Measurements from ENCODE around the gene TBC1D8.

TBC1D8 gene

GRCh38 chr2:101089419-101089818 lies 61.8 kb downstream of the TBC1D8 start:
- no peak overlapping the region for H3K9ac ChIP-seq (ENCODE audit: low read length)

GRCh38 chr2:101087638-101088037 lies 63.5 kb downstream of the TBC1D8 start:
- Histone ChIP-seq H3K4me3 (ENCODE audit: low read depth, low read length) (no peak overlapping the region), H3K27me3 (ENCODE audit: control insufficient read depth, insufficient read depth, low read length) (no peaks in the 10 kb centered on the region), H3K4me1 (ENCODE audit: control insufficient read depth, insufficient read depth, low read length) (no peaks in the 10 kb centered on the region), H3K9ac (ENCODE audit: low read length) (no peak overlapping the region), H3K9me3 (ENCODE audit: control insufficient read depth, insufficient read depth, low read depth, low read length) (no peaks in the 10 kb centered on the region), H3K36me3 (ENCODE audit: control insufficient read depth, insufficient read depth, low read length) (no peaks in the 10 kb centered on the region), H3K27ac (ENCODE audit: low read depth, low read length) (no peak overlapping the region)

More at GRCh38 chr2:101089419-101089818, 61.8 kb downstream of the TBC1D8 start:
- Histone ChIP-seq H3K27me3 (ENCODE audit: control insufficient read depth, insufficient read depth, low read length) (no peaks in the 10 kb centered on the region), H3K27ac (ENCODE audit: low read depth, low read length) (no peak overlapping the region), H3K36me3 (ENCODE audit: control insufficient read depth, insufficient read depth, low read length) (no peaks in the 10 kb centered on the region), H3K4me3 (ENCODE audit: low read depth, low read length) (no peak overlapping the region), H3K9me3 (ENCODE audit: control insufficient read depth, insufficient read depth, low read depth, low read length) (no peaks in the 10 kb centered on the region), H3K4me1 (ENCODE audit: control insufficient read depth, insufficient read depth, low read length) (no peaks in the 10 kb centered on the region)

- H3K27ac ChIP-seq (ENCODE audit: low read depth, low read length) = no peak overlapping the region
Measured at GRCh38 chr2:101083613-101084012, 67.6 kb downstream of the TBC1D8 start.

GRCh38 chr2:101082998-101083397 lies 68.2 kb downstream of the TBC1D8 start:
- no peak overlapping the region for H3K4me3 ChIP-seq (ENCODE audit: low read depth, low read length)
- H3K4me1 ChIP-seq (ENCODE audit: control insufficient read depth, insufficient read depth, low read length) = no peaks in the 10 kb centered on the region
- H3K27ac ChIP-seq (ENCODE audit: low read depth, low read length) = no peak overlapping the region
- H3K36me3 ChIP-seq (ENCODE audit: control insufficient read depth, insufficient read depth, low read length) = no peaks in the 10 kb centered on the region
- H3K9me3 ChIP-seq (ENCODE audit: control insufficient read depth, insufficient read depth, low read depth, low read length) = no peaks in the 10 kb centered on the region
- H3K27me3 ChIP-seq (ENCODE audit: control insufficient read depth, insufficient read depth, low read length) = no peaks in the 10 kb centered on the region
- no peak overlapping the region for H3K9ac ChIP-seq (ENCODE audit: low read length)

More at GRCh38 chr2:101083613-101084012, 67.6 kb downstream of the TBC1D8 start:
- no peaks in the 10 kb centered on the region for H3K36me3 ChIP-seq (ENCODE audit: control insufficient read depth, insufficient read depth, low read length)
- H3K9ac ChIP-seq (ENCODE audit: low read length) = no peak overlapping the region
- no peak overlapping the region for H3K4me3 ChIP-seq (ENCODE audit: low read depth, low read length)
- no peaks in the 10 kb centered on the region for H3K9me3 ChIP-seq (ENCODE audit: control insufficient read depth, insufficient read depth, low read depth, low read length)
- no peaks in the 10 kb centered on the region for H3K4me1 ChIP-seq (ENCODE audit: control insufficient read depth, insufficient read depth, low read length)
- H3K27me3 ChIP-seq (ENCODE audit: control insufficient read depth, insufficient read depth, low read length) = no peaks in the 10 kb centered on the region

- no peaks in the 10 kb centered on the region for H3K4me1 ChIP-seq (ENCODE audit: control insufficient read depth, insufficient read depth, low read length)
- H3K4me3 ChIP-seq (ENCODE audit: low read depth, low read length) = no peak overlapping the region
- H3K27ac ChIP-seq (ENCODE audit: low read depth, low read length) = no peak overlapping the region
- H3K27me3 ChIP-seq (ENCODE audit: control insufficient read depth, insufficient read depth, low read length) = no peaks in the 10 kb centered on the region
- H3K9ac ChIP-seq (ENCODE audit: low read length) = no peak overlapping the region
- no peaks in the 10 kb centered on the region for H3K36me3 ChIP-seq (ENCODE audit: control insufficient read depth, insufficient read depth, low read length)
- no peaks in the 10 kb centered on the region for H3K9me3 ChIP-seq (ENCODE audit: control insufficient read depth, insufficient read depth, low read depth, low read length)
Measured at GRCh38 chr2:101081375-101081907, 69.7 kb downstream of the TBC1D8 start.

GRCh38 chr2:101080211-101081068 lies 70.7 kb downstream of the TBC1D8 start:
- no peaks in the 10 kb centered on the region for H3K9me3 ChIP-seq (ENCODE audit: control insufficient read depth, insufficient read depth, low read depth, low read length)
- H3K27ac ChIP-seq (ENCODE audit: low read depth, low read length) = no peak overlapping the region
- H3K4me1 ChIP-seq (ENCODE audit: control insufficient read depth, insufficient read depth, low read length) = no peaks in the 10 kb centered on the region
- H3K27me3 ChIP-seq (ENCODE audit: control insufficient read depth, insufficient read depth, low read length) = no peaks in the 10 kb centered on the region
- no peak overlapping the region for H3K9ac ChIP-seq (ENCODE audit: low read length)
- H3K4me3 ChIP-seq (ENCODE audit: low read depth, low read length) = no peak overlapping the region
- no peaks in the 10 kb centered on the region for H3K36me3 ChIP-seq (ENCODE audit: control insufficient read depth, insufficient read depth, low read length)

- Histone ChIP-seq H3K9ac (ENCODE audit: low read length) (no peak overlapping the region), H3K27ac (ENCODE audit: low read depth, low read length) (no peak overlapping the region), H3K4me3 (ENCODE audit: low read depth, low read length) (no peak overlapping the region), H3K4me1 (ENCODE audit: control insufficient read depth, insufficient read depth, low read length) (no peaks in the 10 kb centered on the region), H3K9me3 (ENCODE audit: control insufficient read depth, insufficient read depth, low read depth, low read length) (peaks cover 18% of the 10 kb centered on the region), H3K36me3 (ENCODE audit: control insufficient read depth, insufficient read depth, low read length) (no peaks in the 10 kb centered on the region), H3K27me3 (ENCODE audit: control insufficient read depth, insufficient read depth, low read length) (no peaks in the 10 kb centered on the region)
Measured at GRCh38 chr2:101076581-101076980, 74.6 kb downstream of the TBC1D8 start.

GRCh38 chr2:101064868-101065549 lies 86.2 kb downstream of the TBC1D8 start:
- Histone ChIP-seq H3K9me3 (ENCODE audit: control insufficient read depth, insufficient read depth, low read depth, low read length) (no peaks in the 10 kb centered on the region), H3K27me3 (ENCODE audit: control insufficient read depth, insufficient read depth, low read length) (no peaks in the 10 kb centered on the region), H3K27ac (ENCODE audit: low read depth, low read length) (no peak overlapping the region), H3K36me3 (ENCODE audit: control insufficient read depth, insufficient read depth, low read length) (no peaks in the 10 kb centered on the region), H3K9ac (ENCODE audit: low read length) (no peak overlapping the region), H3K4me3 (ENCODE audit: low read depth, low read length) (no peak overlapping the region), H3K4me1 (ENCODE audit: control insufficient read depth, insufficient read depth, low read length) (peaks cover 3% of the 10 kb centered on the region; the same call in 1 of the 2 replicates)

DNA sequence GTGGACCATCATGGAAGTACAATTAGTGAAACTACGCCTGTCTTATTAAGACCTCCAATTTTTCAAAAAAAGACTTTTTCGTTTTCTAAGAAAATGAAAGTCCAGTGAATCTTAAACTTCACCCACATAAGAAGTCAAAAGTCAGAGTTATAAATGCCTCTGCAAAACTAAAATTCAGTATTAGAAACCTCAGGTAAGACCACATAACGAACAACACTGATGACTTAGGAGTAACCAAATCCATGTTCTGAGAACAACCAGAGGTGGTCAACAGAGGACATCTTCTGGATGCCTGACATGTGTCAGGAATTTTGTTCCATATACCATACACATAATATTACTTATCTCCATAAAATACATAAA lies 86.7 kb downstream of the TBC1D8 start:
- H3K27ac ChIP-seq (ENCODE audit: low read depth, low read length) = no peak overlapping the region
- H3K4me3 ChIP-seq (ENCODE audit: low read depth, low read length) = no peak overlapping the region
- no peak overlapping the region for H3K9ac ChIP-seq (ENCODE audit: low read length)
- no peaks in the 10 kb centered on the region for H3K36me3 ChIP-seq (ENCODE audit: control insufficient read depth, insufficient read depth, low read length)
- no peaks in the 10 kb centered on the region for H3K27me3 ChIP-seq (ENCODE audit: control insufficient read depth, insufficient read depth, low read length)
- no peaks in the 10 kb centered on the region for H3K9me3 ChIP-seq (ENCODE audit: control insufficient read depth, insufficient read depth, low read depth, low read length)
- peaks cover 3% of the 10 kb centered on the region; the same call in 1 of the 2 replicates for H3K4me1 ChIP-seq (ENCODE audit: control insufficient read depth, insufficient read depth, low read length)

DNA sequence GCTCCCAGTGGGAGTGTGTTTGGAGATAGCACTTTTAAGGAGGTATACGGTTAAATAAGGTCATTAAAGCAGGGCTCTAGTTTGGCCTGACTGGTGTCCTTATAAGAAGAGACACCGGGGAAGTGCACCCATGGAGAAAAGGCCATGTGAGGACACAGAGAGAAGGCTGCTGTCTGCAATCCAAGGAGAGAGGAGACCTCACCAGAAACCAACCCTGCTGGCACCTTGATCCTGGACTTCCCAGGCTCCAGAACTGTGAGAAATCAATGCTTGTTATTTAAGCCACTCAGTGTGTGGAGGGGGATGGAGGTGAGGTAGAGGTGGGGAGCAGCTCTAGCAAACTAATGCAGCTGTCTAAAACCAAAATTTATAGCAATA lies 87.1 kb downstream of the TBC1D8 start:
- Histone ChIP-seq H3K27ac (ENCODE audit: low read depth, low read length) (no peak overlapping the region), H3K36me3 (ENCODE audit: control insufficient read depth, insufficient read depth, low read length) (peaks cover 3% of the 10 kb centered on the region; the same call in 1 of the 2 replicates), H3K9ac (ENCODE audit: low read length) (no peak overlapping the region), H3K4me1 (ENCODE audit: control insufficient read depth, insufficient read depth, low read length) (peaks cover 3% of the 10 kb centered on the region; the same call in 1 of the 2 replicates), H3K4me3 (ENCODE audit: low read depth, low read length) (no peak overlapping the region), H3K9me3 (ENCODE audit: control insufficient read depth, insufficient read depth, low read depth, low read length) (no peaks in the 10 kb centered on the region), H3K27me3 (ENCODE audit: control insufficient read depth, insufficient read depth, low read length) (no peaks in the 10 kb centered on the region)

All from HUES6 (cell line).